ENCODE results near the gene BABAM1.

The BABAM1 gene

GRCh38 chr19:17248011-17248776 is 19.0 kb upstream of the BABAM1 start:
- peaks cover 25% of the 10 kb centered on the region for H3K79me2 ChIP-seq (ENCODE audit: insufficient read depth, low read length)
- no peaks in the 10 kb centered on the region for H3F3A ChIP-seq (ENCODE audit: low read depth)
- peaks cover 17% of the 10 kb centered on the region for H4K20me1 ChIP-seq (ENCODE audit: insufficient read depth, low read length, poor library complexity, severe bottlenecking)
- no peaks in the 10 kb centered on the region for H3K9me3 ChIP-seq (ENCODE audit: insufficient read depth, low read depth, low read length)
- no peaks in the 10 kb centered on the region for H3K9me2 ChIP-seq (replicated peaks; ENCODE audit: low read depth, low read length)
- no peaks in the 10 kb centered on the region for H3K36me3 ChIP-seq (ENCODE audit: insufficient read depth, low read length)
- no peak overlapping the region for H2AFZ ChIP-seq (ENCODE audit: low read length)
- H3K4me3 ChIP-seq (ENCODE audit: low read length, poor library complexity, severe bottlenecking), result no peak overlapping the region
- TF ChIP-seq EZH2phosphoT487 (IDR thresholded peaks at IDR 0.05; ENCODE audit: borderline replicate concordance) (no peak), CTCF (conservative IDR thresholded peaks at IDR 0.05; ENCODE audit: low read length) (no peak)
- no peak overlapping the region for H3K9ac ChIP-seq (ENCODE audit: low read depth, low read length, poor library complexity, severe bottlenecking)
- H3K4me2 ChIP-seq (ENCODE audit: low read depth, low read length, poor library complexity, severe bottlenecking), result no peak overlapping the region
- peaks cover 25% of the 10 kb centered on the region for H3K4me1 ChIP-seq (ENCODE audit: insufficient read depth, low read length, poor library complexity, severe bottlenecking)
- H3K27me3 ChIP-seq (ENCODE audit: insufficient read depth, low read length, poor library complexity, severe bottlenecking), result no peaks in the 10 kb centered on the region

GRCh38 chr19:17249887-17250548 is 17.2 kb upstream of the BABAM1 start:
- TF ChIP-seq EZH2phosphoT487 (IDR thresholded peaks at IDR 0.05; ENCODE audit: borderline replicate concordance) (no peak), CTCF (conservative IDR thresholded peaks at IDR 0.05; ENCODE audit: low read length) (no peak)

GRCh38 chr19:17254636-17255035 is 12.6 kb upstream of the BABAM1 start:
- no peaks in the 10 kb centered on the region for H3K79me2 ChIP-seq (ENCODE audit: insufficient read depth, low read length)
- TF ChIP-seq EZH2phosphoT487 (IDR thresholded peaks at IDR 0.05; ENCODE audit: borderline replicate concordance) (no peak), CTCF (conservative IDR thresholded peaks at IDR 0.05; ENCODE audit: low read length) (no peak)
- no peaks in the 10 kb centered on the region for H3K9me2 ChIP-seq (replicated peaks; ENCODE audit: low read depth, low read length)
- H4K20me1 ChIP-seq (ENCODE audit: insufficient read depth, low read length, poor library complexity, severe bottlenecking), result no peaks in the 10 kb centered on the region
- no peaks in the 10 kb centered on the region for H3K27me3 ChIP-seq (ENCODE audit: insufficient read depth, low read length, poor library complexity, severe bottlenecking)
- no peak overlapping the region for H3K4me3 ChIP-seq (ENCODE audit: low read length, poor library complexity, severe bottlenecking)
- H3K36me3 ChIP-seq (ENCODE audit: insufficient read depth, low read length), result no peaks in the 10 kb centered on the region
- H3K4me1 ChIP-seq (ENCODE audit: insufficient read depth, low read length, poor library complexity, severe bottlenecking), result no peaks in the 10 kb centered on the region
- H3K9ac ChIP-seq (ENCODE audit: low read depth, low read length, poor library complexity, severe bottlenecking), result no peak overlapping the region
- no peak overlapping the region for H3K4me2 ChIP-seq (ENCODE audit: low read depth, low read length, poor library complexity, severe bottlenecking)
- no peaks in the 10 kb centered on the region for H3F3A ChIP-seq (ENCODE audit: low read depth)
- H3K9me3 ChIP-seq (ENCODE audit: insufficient read depth, low read depth, low read length), result peaks cover 4% of the 10 kb centered on the region; the same call in 1 of the 2 replicates
- no peak overlapping the region for H2AFZ ChIP-seq (ENCODE audit: low read length)

More at GRCh38 chr19:17249887-17250548, 17.2 kb upstream of the BABAM1 start:
- no peak overlapping the region for H2AFZ ChIP-seq (ENCODE audit: low read length)
- H3K4me2 ChIP-seq (ENCODE audit: low read depth, low read length, poor library complexity, severe bottlenecking), result no peak overlapping the region
- H3F3A ChIP-seq (ENCODE audit: low read depth), result no peaks in the 10 kb centered on the region
- H3K36me3 ChIP-seq (ENCODE audit: insufficient read depth, low read length), result no peaks in the 10 kb centered on the region
- H3K9ac ChIP-seq (ENCODE audit: low read depth, low read length, poor library complexity, severe bottlenecking), result no peak overlapping the region
- no peak overlapping the region for H3K4me3 ChIP-seq (ENCODE audit: low read length, poor library complexity, severe bottlenecking)
- no peaks in the 10 kb centered on the region for H3K27me3 ChIP-seq (ENCODE audit: insufficient read depth, low read length, poor library complexity, severe bottlenecking)
- no peaks in the 10 kb centered on the region for H3K9me3 ChIP-seq (ENCODE audit: insufficient read depth, low read depth, low read length)
- no peaks in the 10 kb centered on the region for H3K9me2 ChIP-seq (replicated peaks; ENCODE audit: low read depth, low read length)
- peaks cover 7% of the 10 kb centered on the region for H3K79me2 ChIP-seq (ENCODE audit: insufficient read depth, low read length)
- peaks cover 9% of the 10 kb centered on the region for H3K4me1 ChIP-seq (ENCODE audit: insufficient read depth, low read length, poor library complexity, severe bottlenecking)
- H4K20me1 ChIP-seq (ENCODE audit: insufficient read depth, low read length, poor library complexity, severe bottlenecking), result no peaks in the 10 kb centered on the region

Data from Loucy (cell line).